NB4 (cell line): ENCODE data around the gene ENOX2.

Experiments
- CTCF ChIP-seq: IDR thresholded peaks from one replicate; pipeline ENCODE4 v1.5.1; 2012; ENCODE audit warnings: low read depth, low read length
- MAX ChIP-seq: IDR thresholded peaks from 2 replicates; pipeline ENCODE4 v1.6.1; 2011; ENCODE audit warnings: low read depth, low read length

DNA sequence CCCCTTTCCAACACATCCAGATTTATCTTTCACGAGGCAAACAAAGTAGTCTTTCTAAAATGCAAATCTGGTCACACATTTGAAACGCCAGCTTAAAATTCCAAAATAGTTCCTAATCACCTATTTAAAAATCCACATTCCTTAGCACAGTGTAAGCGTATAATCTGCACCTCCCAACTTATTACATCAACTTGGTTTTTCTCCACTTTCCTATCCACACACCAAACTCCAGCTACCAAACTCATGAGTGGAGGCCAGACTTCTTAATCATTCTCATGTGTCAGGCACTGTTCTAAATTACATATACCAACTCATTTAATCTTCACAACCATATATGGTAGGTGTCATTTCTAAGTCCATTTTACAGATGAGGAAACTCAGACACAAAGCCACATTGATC is 33.8 kb downstream of the ENOX2 start:
- no peak for TF ChIP-seq CTCF
- TF ChIP-seq MAX, result no peak
